ENCODE measurements around the gene ARHGEF40.

GRCh38 chr14:21043974-21044618 lies 26.0 kb upstream of the ARHGEF40 start:
- TF ChIP-seq POLR2A (IDR thresholded peaks at IDR 0.05) (no peak), POLR2AphosphoS5 (IDR thresholded peaks at IDR 0.05) (no peak)

Data from gastroesophageal sphincter (tissue), 2 donors.